ENCODE results near the gene CDC14B.
A peak's percentile ranks its signal among the peaks of the same experiment; 100 is the strongest.

CDC14B gene

GRCh38 chr9:96461336-96461735 lies 158.3 kb downstream of the CDC14B start:
- Histone ChIP-seq H3K4me3 (ENCODE audit: low read length) (no peak overlapping the region), H3K9me3 (ENCODE audit: insufficient read depth, low read depth, low read length) (no peaks in the 10 kb centered on the region), H3K27ac (ENCODE audit: low read length) (no peak overlapping the region), H3K27me3 (ENCODE audit: insufficient read depth, low read length) (no peaks in the 10 kb centered on the region), H3K9ac (ENCODE audit: low read depth, low read length) (no peak overlapping the region), H3K4me1 (ENCODE audit: insufficient read depth, low read length) (peaks cover 29% of the 10 kb centered on the region), H3K36me3 (ENCODE audit: insufficient read depth, low read depth, low read length) (peaks cover 16% of the 10 kb centered on the region; the same call in 1 of the 2 replicates)

- no peaks in the 10 kb centered on the region for H3K9me3 ChIP-seq (ENCODE audit: insufficient read depth, low read depth, low read length)
- no peak overlapping the region; the same call in 1 of the 2 replicates for H3K9ac ChIP-seq (ENCODE audit: low read depth, low read length)
- H3K27me3 ChIP-seq (ENCODE audit: insufficient read depth, low read length), result no peaks in the 10 kb centered on the region
- H3K4me3 ChIP-seq (ENCODE audit: low read length), result no peak overlapping the region
- peaks cover 29% of the 10 kb centered on the region for H3K4me1 ChIP-seq (ENCODE audit: insufficient read depth, low read length)
- no peak overlapping the region for H3K27ac ChIP-seq (ENCODE audit: low read length)
- peaks cover 12% of the 10 kb centered on the region; the same call in 1 of the 2 replicates for H3K36me3 ChIP-seq (ENCODE audit: insufficient read depth, low read depth, low read length)
Measured at GRCh38 chr9:96460882-96461281, 158.8 kb downstream of the CDC14B start.

- Histone ChIP-seq H3K4me3 (ENCODE audit: low read length) (no peak overlapping the region), H3K27me3 (ENCODE audit: insufficient read depth, low read length) (no peaks in the 10 kb centered on the region), H3K27ac (ENCODE audit: low read length) (no peak overlapping the region), H3K9ac (ENCODE audit: low read depth, low read length) (no peak overlapping the region; the same call in 1 of the 2 replicates), H3K4me1 (ENCODE audit: insufficient read depth, low read length) (peaks cover 29% of the 10 kb centered on the region), H3K36me3 (ENCODE audit: insufficient read depth, low read depth, low read length) (peaks cover 8% of the 10 kb centered on the region; the same call in 1 of the 2 replicates), H3K9me3 (ENCODE audit: insufficient read depth, low read depth, low read length) (no peaks in the 10 kb centered on the region)
Measured at GRCh38 chr9:96460470-96460869, 159.2 kb downstream of the CDC14B start.

- no peak overlapping the region; the same call in 1 of the 2 replicates for H3K9ac ChIP-seq (ENCODE audit: low read depth, low read length)
- no peaks in the 10 kb centered on the region for H3K9me3 ChIP-seq (ENCODE audit: insufficient read depth, low read depth, low read length)
- H3K36me3 ChIP-seq (ENCODE audit: insufficient read depth, low read depth, low read length), result 0 out of 2 replicates have a peak, but pooled peaks cover 6% of the 10 kb centered on the region
- H3K4me3 ChIP-seq (ENCODE audit: low read length), result no peak overlapping the region
- peaks cover 27% of the 10 kb centered on the region for H3K4me1 ChIP-seq (ENCODE audit: insufficient read depth, low read length)
- H3K27ac ChIP-seq (ENCODE audit: low read length), result no peak overlapping the region
- no peaks in the 10 kb centered on the region for H3K27me3 ChIP-seq (ENCODE audit: insufficient read depth, low read length)
Measured at GRCh38 chr9:96459268-96460007, 160.2 kb downstream of the CDC14B start.

GRCh38 chr9:96458226-96458625 lies 161.4 kb downstream of the CDC14B start:
- Histone ChIP-seq H3K4me3 (ENCODE audit: low read length) (no peak overlapping the region), H3K4me1 (ENCODE audit: insufficient read depth, low read length) (peaks cover 26% of the 10 kb centered on the region), H3K9me3 (ENCODE audit: insufficient read depth, low read depth, low read length) (no peaks in the 10 kb centered on the region), H3K36me3 (ENCODE audit: insufficient read depth, low read depth, low read length) (0 out of 2 replicates have a peak, but pooled peaks cover 6% of the 10 kb centered on the region), H3K9ac (ENCODE audit: low read depth, low read length) (no peak overlapping the region), H3K27me3 (ENCODE audit: insufficient read depth, low read length) (no peaks in the 10 kb centered on the region), H3K27ac (ENCODE audit: low read length) (no peak overlapping the region)

- Histone ChIP-seq H3K4me3 (ENCODE audit: low read length) (no peak overlapping the region), H3K9ac (ENCODE audit: low read depth, low read length) (no peak overlapping the region), H3K27me3 (ENCODE audit: insufficient read depth, low read length) (0 out of 2 replicates have a peak, but pooled peaks cover under 1% of the 10 kb centered on the region), H3K9me3 (ENCODE audit: insufficient read depth, low read depth, low read length) (no peaks in the 10 kb centered on the region), H3K36me3 (ENCODE audit: insufficient read depth, low read depth, low read length) (0 out of 2 replicates have a peak, but pooled peaks cover 6% of the 10 kb centered on the region), H3K27ac (ENCODE audit: low read length) (no peak overlapping the region), H3K4me1 (ENCODE audit: insufficient read depth, low read length) (peaks cover 22% of the 10 kb centered on the region)
Measured at GRCh38 chr9:96457266-96457665, 162.4 kb downstream of the CDC14B start.

GRCh38 chr9:96453625-96454024 lies 166.0 kb downstream of the CDC14B start:
- H3K36me3 ChIP-seq (ENCODE audit: insufficient read depth, low read depth, low read length), result no peaks in the 10 kb centered on the region
- H3K9ac ChIP-seq (ENCODE audit: low read depth, low read length), result no peak overlapping the region
- H3K9me3 ChIP-seq (ENCODE audit: insufficient read depth, low read depth, low read length), result no peaks in the 10 kb centered on the region
- peaks cover 26% of the 10 kb centered on the region for H3K27me3 ChIP-seq (ENCODE audit: insufficient read depth, low read length)
- peaks cover 6% of the 10 kb centered on the region; the same call in 1 of the 2 replicates for H3K4me1 ChIP-seq (ENCODE audit: insufficient read depth, low read length)
- no peak overlapping the region for H3K4me3 ChIP-seq (ENCODE audit: low read length)
- no peak overlapping the region for H3K27ac ChIP-seq (ENCODE audit: low read length)

- Histone ChIP-seq H3K27ac (ENCODE audit: low read length) (no peak overlapping the region), H3K36me3 (ENCODE audit: insufficient read depth, low read depth, low read length) (no peaks in the 10 kb centered on the region), H3K27me3 (ENCODE audit: insufficient read depth, low read length) (peaks cover 36% of the 10 kb centered on the region), H3K9me3 (ENCODE audit: insufficient read depth, low read depth, low read length) (no peaks in the 10 kb centered on the region), H3K9ac (ENCODE audit: low read depth, low read length) (peak overlapping the region; percentile 43; the same call in 1 of the 2 replicates), H3K4me1 (ENCODE audit: insufficient read depth, low read length) (peaks cover 6% of the 10 kb centered on the region; the same call in 1 of the 2 replicates), H3K4me3 (ENCODE audit: low read length) (peak overlapping the region; percentile 74)
Measured at GRCh38 chr9:96450613-96451528, 168.8 kb downstream of the CDC14B start.
